Mesangial cell (primary cell): ENCODE measurements around the gene KRTAP10-6. TPM values are rescaled to one million over a fixed set of nuclear protein-coding genes. Genes with fewer than 3 reads are reported as not detected.

Experiments used
- total RNA-seq: library from RNA; depleted of rRNA; stranded (reverse); fragments of >200 nt; gene quantifications from 2 replicates; pipeline ENCODE4 v1.2.3, GENCODE V29; 2015

The KRTAP10-6 gene, protein sequence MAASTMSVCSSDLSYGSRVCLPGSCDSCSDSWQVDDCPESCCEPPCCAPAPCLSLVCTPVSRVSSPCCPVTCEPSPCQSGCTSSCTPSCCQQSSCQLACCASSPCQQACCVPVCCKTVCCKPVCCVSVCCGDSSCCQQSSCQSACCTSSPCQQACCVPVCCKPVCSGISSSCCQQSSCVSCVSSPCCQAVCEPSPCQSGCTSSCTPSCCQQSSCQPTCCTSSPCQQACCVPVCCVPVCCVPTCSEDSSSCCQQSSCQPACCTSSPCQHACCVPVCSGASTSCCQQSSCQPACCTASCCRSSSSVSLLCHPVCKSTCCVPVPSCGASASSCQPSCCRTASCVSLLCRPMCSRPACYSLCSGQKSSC
- not detected in 2 replicates for total RNA-seq

DNA sequence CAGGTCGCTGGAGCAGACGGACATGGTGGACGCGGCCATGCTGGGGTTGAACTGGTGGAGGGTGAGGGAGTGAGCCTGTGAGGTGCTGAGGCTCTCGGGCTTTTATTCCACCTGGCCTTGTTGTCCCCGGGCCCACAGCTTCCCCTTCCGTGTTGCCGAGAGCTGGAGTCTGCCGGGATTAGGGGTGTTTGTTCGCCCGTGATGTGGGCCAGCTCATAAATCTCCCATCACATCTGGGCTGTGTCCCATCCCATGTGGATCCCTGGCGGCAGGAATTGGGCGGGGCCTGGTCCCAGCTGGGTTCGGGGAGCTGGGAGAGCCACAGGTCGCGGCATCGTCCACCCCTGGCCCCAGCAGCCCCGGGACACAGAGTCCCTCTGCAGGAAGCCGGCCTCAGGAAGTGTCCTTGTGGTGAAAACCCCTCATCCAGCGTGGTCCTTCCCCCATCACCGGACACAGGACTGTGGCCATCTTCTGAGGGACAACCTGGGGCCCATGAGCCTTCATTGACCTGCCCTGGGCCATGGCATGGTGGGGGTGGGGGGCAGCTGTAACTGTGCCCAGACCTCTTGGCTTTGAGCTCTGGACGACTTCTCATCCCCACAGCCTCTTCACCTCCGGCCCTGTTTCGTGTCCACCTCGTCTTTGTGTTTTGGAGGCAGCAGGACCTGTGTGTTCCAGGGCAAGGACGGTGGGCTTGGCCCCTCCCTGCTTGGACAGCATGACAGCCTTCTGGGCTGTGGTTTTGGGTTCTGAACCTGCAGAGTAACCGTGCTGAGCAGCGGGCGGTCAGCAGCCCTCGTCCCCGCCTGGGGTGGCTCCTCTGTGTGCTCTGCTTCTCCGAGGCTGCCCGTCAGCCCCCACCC lies at the start of gene KRTAP10-6:
Gene KRTAP10-6, minus strand, starts transcription at position 60 of the 866 bp plus-strand sequence. Its CDS starts 21 bp downstream, at position 39.

GRCh38 chr21:44637018-44637850 lies 44.9 kb upstream of the KRTAP10-6 start, which contains the start of gene KRTAP10-10:
Gene KRTAP10-10 (plus strand): TSS chr21:44637356. CDS start chr21:44637418, 62 bp downstream.

GRCh38 chr21:44626673-44627143 lies 34.4 kb upstream of the KRTAP10-6 start, which contains the start of gene KRTAP10-9:
Gene KRTAP10-9 (plus strand): TSS chr21:44627093. CDS start chr21:44627172, 79 bp downstream.

DNA sequence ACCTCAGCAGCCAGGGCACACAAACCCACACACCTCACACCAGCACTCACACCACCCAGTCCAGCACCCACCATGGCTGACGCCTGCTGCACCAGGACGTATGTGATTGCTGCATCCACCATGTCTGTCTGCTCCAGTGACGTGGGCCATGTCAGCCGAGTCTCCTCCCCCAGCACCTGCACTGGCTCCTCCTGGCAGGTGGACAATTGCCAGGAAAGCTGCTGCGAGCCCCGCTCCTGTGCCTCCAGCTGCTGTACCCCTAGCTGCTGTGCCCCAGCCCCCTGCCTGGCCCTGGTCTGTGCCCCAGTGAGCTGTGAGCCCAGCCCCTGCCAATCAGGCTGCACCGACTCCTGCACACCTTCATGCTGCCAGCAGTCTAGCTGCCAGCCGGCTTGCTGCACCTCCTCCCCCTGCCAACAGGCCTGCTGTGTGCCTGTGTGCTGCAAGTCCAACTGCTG lies 19.8 kb upstream of the KRTAP10-6 start, which contains the start of gene KRTAP10-8:
Gene KRTAP10-8, plus strand, starts transcription at position 51 of the 458 bp plus-strand sequence. Its CDS starts 22 bp downstream, at position 73.

DNA sequence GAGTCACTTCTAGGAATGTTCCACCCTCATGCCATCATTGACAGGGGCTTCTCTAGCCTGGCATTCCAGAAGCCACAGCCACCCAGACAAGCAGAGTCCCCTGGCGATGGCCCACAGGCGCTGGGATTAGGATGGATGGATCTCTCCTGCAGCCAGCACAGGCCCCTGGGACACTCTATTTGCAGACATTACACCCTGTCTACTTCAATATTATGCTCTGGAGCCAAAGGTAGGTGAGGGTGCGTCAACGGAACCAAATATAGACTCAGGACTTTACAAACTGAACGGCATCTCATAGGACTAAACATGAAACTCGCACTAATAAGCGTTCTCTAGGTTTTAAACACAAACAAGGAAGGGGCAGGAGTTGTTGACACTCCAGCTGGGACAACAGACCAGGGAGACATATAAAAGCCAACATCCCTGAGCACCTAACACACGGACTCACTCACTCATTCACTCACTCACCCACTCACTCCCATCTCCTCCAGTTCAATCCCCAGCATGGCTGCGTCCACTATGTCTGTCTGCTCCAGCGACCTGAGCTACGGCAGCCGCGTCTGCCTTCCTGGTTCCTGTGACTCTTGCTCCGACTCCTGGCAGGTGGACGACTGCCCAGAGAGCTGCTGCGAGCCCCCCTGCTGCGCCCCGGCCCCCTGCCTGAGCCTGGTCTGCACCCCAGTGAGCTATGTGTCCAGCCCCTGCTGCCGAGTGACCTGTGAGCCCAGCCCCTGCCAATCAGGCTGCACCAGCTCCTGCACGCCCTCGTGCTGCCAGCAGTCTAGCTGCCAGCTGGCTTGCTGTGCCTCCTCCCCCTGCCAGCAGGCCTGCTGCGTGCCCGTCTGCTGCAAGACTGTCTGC lies 8.0 kb upstream of the KRTAP10-6 start, which contains the start of gene KRTAP10-7:
Gene KRTAP10-7, plus strand, starts transcription at position 480 of the 861 bp plus-strand sequence. Its CDS starts 25 bp downstream, at position 505.

GRCh38 chr21:44580231-44580821 lies 12.0 kb downstream of the KRTAP10-6 start, which contains the start of gene KRTAP10-5:
Gene KRTAP10-5 (minus strand): TSS chr21:44580604. CDS start chr21:44580578, 26 bp downstream.

DNA sequence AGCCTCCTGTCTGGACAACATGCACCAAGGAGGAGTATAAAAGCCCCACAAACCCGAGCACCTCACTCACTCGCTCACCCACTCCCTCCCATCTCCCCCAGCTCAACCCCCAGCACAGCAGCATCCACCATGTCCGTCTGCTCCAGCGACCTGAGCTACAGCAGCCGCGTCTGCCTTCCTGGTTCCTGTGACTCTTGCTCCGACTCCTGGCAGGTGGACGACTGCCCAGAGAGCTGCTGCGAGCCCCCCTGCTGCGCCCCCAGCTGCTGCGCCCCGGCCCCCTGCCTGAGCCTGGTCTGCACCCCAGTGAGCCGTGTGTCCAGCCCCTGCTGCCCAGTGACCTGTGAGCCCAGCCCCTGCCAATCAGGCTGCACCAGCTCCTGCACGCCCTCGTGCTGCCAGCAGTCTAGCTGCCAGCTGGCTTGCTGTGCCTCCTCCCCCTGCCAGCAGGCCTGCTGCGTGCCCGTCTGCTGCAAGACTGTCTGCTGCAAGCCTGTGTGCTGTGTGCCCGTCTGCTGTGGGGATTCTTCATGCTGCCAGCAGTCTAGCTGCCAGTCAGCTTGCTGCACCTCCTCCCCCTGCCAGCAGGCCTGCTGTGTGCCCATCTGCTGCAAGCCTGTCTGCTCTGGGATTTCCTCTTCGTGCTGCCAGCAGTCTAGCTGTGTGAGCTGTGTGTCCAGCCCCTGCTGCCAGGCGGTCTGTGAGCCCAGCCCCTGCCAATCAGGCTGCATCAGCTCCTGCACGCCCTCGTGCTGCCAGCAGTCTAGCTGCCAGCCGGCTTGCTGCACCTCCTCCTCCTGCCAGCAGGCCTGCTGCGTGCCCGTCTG lies 18.5 kb downstream of the KRTAP10-6 start, which contains the start of gene KRTAP10-4:
Gene KRTAP10-4, plus strand, starts transcription at position 100 of the 827 bp plus-strand sequence. Its CDS starts 30 bp downstream, at position 130.

GRCh38 chr21:44558695-44559094 lies 33.6 kb downstream of the KRTAP10-6 start, which contains the start of gene KRTAP10-3:
Gene KRTAP10-3 (minus strand): TSS chr21:44558795. CDS start chr21:44558715, 80 bp downstream.

DNA sequence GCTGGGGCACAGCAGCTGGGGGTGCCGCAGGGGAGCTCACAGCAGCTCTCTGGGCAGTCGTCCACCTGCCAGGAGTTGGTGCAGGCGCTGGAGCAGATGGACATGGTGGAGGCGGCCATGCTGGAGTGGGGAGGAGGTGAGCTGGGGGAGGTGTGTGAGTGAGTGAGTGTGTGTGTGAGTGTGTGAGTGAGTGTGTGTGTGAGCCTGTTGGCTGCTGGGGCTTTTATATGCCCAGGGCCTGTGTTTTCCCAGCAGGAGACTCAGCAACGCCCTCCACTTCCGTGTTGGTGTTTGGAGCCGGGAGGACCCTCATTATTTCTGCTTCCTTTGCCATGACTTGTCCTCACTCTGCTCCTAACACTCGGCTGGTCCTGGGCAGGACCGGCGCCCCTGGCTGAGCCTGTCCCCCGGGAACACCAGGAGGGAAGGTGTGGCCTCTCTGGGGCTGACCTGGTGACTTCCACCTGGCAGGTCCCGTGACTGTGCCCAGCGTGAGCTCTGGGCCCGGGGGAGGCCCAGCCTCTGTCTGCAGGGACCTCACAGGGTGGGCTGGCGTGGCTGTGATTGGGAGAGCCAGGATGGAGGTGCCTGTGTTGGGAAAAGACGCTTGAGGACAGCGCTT lies 40.9 kb downstream of the KRTAP10-6 start, which contains the start of gene KRTAP10-2:
Gene KRTAP10-2, minus strand, starts transcription at position 166 of the 622 bp plus-strand sequence. Its CDS starts 47 bp downstream, at position 119.

Other genes with a start within 250 kb of the KRTAP10-6 start
- 1.3 and 2.1 TPM in 2 replicates for gene TRPM2, start 238.9 kb downstream of the KRTAP10-6 start, total RNA-seq
- gene LRRC3, start 137.0 kb downstream of the KRTAP10-6 start, total RNA-seq: 2.9 and 3.5 TPM in 2 replicates
- not detected in 2 replicates for gene KRTAP10-1, start 52.3 kb downstream of the KRTAP10-6 start, total RNA-seq
- not detected in 2 replicates for gene KRTAP10-2, start 41.0 kb downstream of the KRTAP10-6 start, total RNA-seq
- gene KRTAP10-3, start 33.7 kb downstream of the KRTAP10-6 start, total RNA-seq: not detected in 2 replicates
- not detected in 2 replicates for gene KRTAP10-4, start 18.8 kb downstream of the KRTAP10-6 start, total RNA-seq
- not detected in 2 replicates for gene KRTAP10-5, start 11.9 kb downstream of the KRTAP10-6 start, total RNA-seq
- gene KRTAP10-7, start 8.1 kb upstream of the KRTAP10-6 start, total RNA-seq: not detected in 2 replicates
- not detected in 2 replicates for gene KRTAP10-8, start 19.6 kb upstream of the KRTAP10-6 start, total RNA-seq
- gene KRTAP10-9, start 34.6 kb upstream of the KRTAP10-6 start, total RNA-seq: not detected in 2 replicates
- gene KRTAP10-10, start 44.9 kb upstream of the KRTAP10-6 start, total RNA-seq: not detected in 2 replicates
- gene KRTAP10-11, start 53.9 kb upstream of the KRTAP10-6 start, total RNA-seq: not detected in 2 replicates
- gene KRTAP12-4, start 62.2 kb upstream of the KRTAP10-6 start, total RNA-seq: not detected in 2 replicates
- not detected in 2 replicates for gene KRTAP12-3, start 65.4 kb upstream of the KRTAP10-6 start, total RNA-seq
- not detected in 2 replicates for gene KRTAP12-2, start 74.4 kb upstream of the KRTAP10-6 start, total RNA-seq
- gene KRTAP12-1, start 89.7 kb upstream of the KRTAP10-6 start, total RNA-seq: not detected in 2 replicates
- gene KRTAP10-12, start 104.7 kb upstream of the KRTAP10-6 start, total RNA-seq: not detected in 2 replicates
- not detected in 2 replicates for gene TSPEAR, start 119.1 kb upstream of the KRTAP10-6 start, total RNA-seq
- gene UBE2G2, start 209.3 kb upstream of the KRTAP10-6 start, total RNA-seq: 32.1 and 38.8 TPM in 2 replicates
- 51.8 and 69.6 TPM in 2 replicates for gene SUMO3, start 225.6 kb upstream of the KRTAP10-6 start, total RNA-seq